CD4-positive, alpha-beta T cell (primary cell): Measurements from ENCODE around the gene SPATA4. TPM values are rescaled to one million over a fixed set of nuclear protein-coding genes. Genes with fewer than 3 reads are reported as not detected.

Experiments
- ATAC-seq: fragments of 200-7000 bp; cut with Tn5 transposase; one replicate; pipeline ENCODE4 v1.10.0; 2022; ENCODE audit warnings: mild to moderate bottlenecking; ENCODE audit not compliant: poor library complexity
- CTCF ChIA-PET: fragments of 350-600 bp; sonication (Branson Sonifier 250); formaldehyde crosslinking; loops from one replicate; lab custom pipeline; 2021; ENCODE audit warnings: antibody characterized with exemption, inconsistent platforms; lab: Charles Lee
- POLR2A ChIA-PET: fragments of 350-600 bp; sonication (Branson Sonifier 250); formaldehyde crosslinking; loops from one replicate; lab custom pipeline; 2021; ENCODE audit warnings: antibody characterized with exemption, inconsistent platforms; lab: Charles Lee
- DNase-seq, 14 experiments: peaks; one replicate each; pipeline ENCODE4 v3.0.0-alpha.2; 2013 to 2020; ENCODE audit warnings: mixed read lengths in 2 of 14
- H3K27ac ChIP-seq, 2 donors: one replicate each; pipeline versions ENCODE4 v1.5.1 to v1.7.0; 2013; ENCODE audit warnings: low read length in 2 of 2, low read depth in 1 of 2, mild to moderate bottlenecking in 1 of 2
- H3K27me3 ChIP-seq, 2 experiments: 1 replicate in 1 of 2; 2 replicates in 1 of 2; pipeline versions ENCODE4 v1.6.1 to v1.7.0; 2013; ENCODE audit warnings: low read length in 2 of 2, control low read depth in 1 of 2, mild to moderate bottlenecking in 1 of 2, moderate library complexity in 1 of 2; ENCODE audit not compliant: insufficient read depth in 2 of 2, control insufficient read depth in 1 of 2
- H3K36me3 ChIP-seq: one replicate; pipeline ENCODE4 v1.6.1; 2013; ENCODE audit warnings: low read length, control low read depth; ENCODE audit not compliant: insufficient read depth
- H3K4me1 ChIP-seq: one replicate; pipeline ENCODE4 v1.6.1; 2013; ENCODE audit warnings: low read length, control low read depth; ENCODE audit not compliant: insufficient read depth
- H3K4me3 ChIP-seq: one replicate; pipeline ENCODE4 v1.5.1; 2013; ENCODE audit warnings: mild to moderate bottlenecking, low read length, moderate library complexity
- H3K9me3 ChIP-seq, 2 experiments: 1 replicate in 1 of 2; 2 replicates in 1 of 2; pipeline versions ENCODE4 v1.6.1 to v1.7.0; 2013; ENCODE audit warnings: low read length in 2 of 2, mild to moderate bottlenecking in 2 of 2, control low read depth in 1 of 2, moderate library complexity in 1 of 2; ENCODE audit not compliant: control insufficient read depth in 1 of 2, insufficient read depth in 1 of 2
- H3K27ac Mint-ChIP-seq: one replicate; pipeline ENCODE4 v1.8.0; 2020; ENCODE audit warnings: mixed read lengths
- H3K27me3 Mint-ChIP-seq: one replicate; pipeline ENCODE4 v1.8.0; 2021; ENCODE audit warnings: mixed read lengths
- H3K36me3 Mint-ChIP-seq: one replicate; pipeline ENCODE4 v1.8.0; 2021; ENCODE audit warnings: low read depth, mixed read lengths
- H3K4me1 Mint-ChIP-seq: one replicate; pipeline ENCODE4 v1.8.0; 2021; ENCODE audit warnings: low read depth, mixed read lengths
- H3K4me3 Mint-ChIP-seq: one replicate; pipeline ENCODE4 v1.8.0; 2020; ENCODE audit warnings: mild to moderate bottlenecking, mixed read lengths
- H3K9me3 Mint-ChIP-seq: one replicate; pipeline ENCODE4 v1.8.0; 2020; ENCODE audit warnings: mixed read lengths
- CTCF ChIP-seq: fragments of 200-600 bp; IDR thresholded peaks from one replicate; pipeline ENCODE4 v1.8.0; 2022; ENCODE audit warnings: antibody characterized with exemption, mild to moderate bottlenecking
- intact Hi-C, 2 experiments: fragments of 100-400 bp; cut with DNase I in 1 of 2; cut with micrococcal nuclease in 1 of 2; formaldehyde crosslinking; loops; one replicate each; pipeline versions ENCODE4 v1.15.1 to v1.9.0; 2023 to 2025; cut with DNase I, micrococcal nuclease
- total RNA-seq, 174 experiments: library from RNA in 2 of 174; stranded (reverse) in 2 of 174; gene quantifications; one replicate each; pipeline ENCODE4 v1.2.3 and lab custom pipeline; 2021 to 2026

The SPATA4 gene
- total RNA-seq, 2 experiments from 2014 or later = not detected

- no peaks in the 10 kb centered on the region for H3K9me3 ChIP-seq
- peaks cover 66% of the 10 kb centered on the region for H3K27me3 Mint-ChIP-seq
- no peak for TF ChIP-seq CTCF
These were observed 8.6 kb downstream of the SPATA4 start for GRCh38 chr4:176186671-176187395.

GRCh38 chr4:176186067-176186466, 9.3 kb downstream of the SPATA4 start:
- no peaks in the 10 kb centered on the region for H3K36me3 ChIP-seq
- no peak for TF ChIP-seq CTCF
- no peaks in the 10 kb centered on the region for H3K9me3 ChIP-seq
- DNase-seq = no peak
- ChIA-PET CTCF (no interaction called here), POLR2A (no interaction called here)
- H3K27ac Mint-ChIP-seq = no peak overlapping the region
- no peak overlapping the region for H3K4me3 ChIP-seq
- no peaks in the 10 kb centered on the region for H3K36me3 Mint-ChIP-seq
- intact Hi-C loops = no loop called here
- H3K27ac ChIP-seq = no peak overlapping the region
- H3K27me3 ChIP-seq = no peaks in the 10 kb centered on the region
- no peaks in the 10 kb centered on the region for H3K9me3 Mint-ChIP-seq
- peaks cover 58% of the 10 kb centered on the region for H3K27me3 Mint-ChIP-seq
- H3K4me1 ChIP-seq = no peaks in the 10 kb centered on the region
- ATAC-seq = no peak
- no peaks in the 10 kb centered on the region for H3K4me1 Mint-ChIP-seq
- no peak overlapping the region for H3K4me3 Mint-ChIP-seq

More at GRCh38 chr4:176186671-176187395, 8.6 kb downstream of the SPATA4 start:
- no peaks in the 10 kb centered on the region for H3K4me1 Mint-ChIP-seq
- no peak overlapping the region for H3K27ac Mint-ChIP-seq
- Histone ChIP-seq H3K36me3 (no peaks in the 10 kb centered on the region), H3K4me3 (no peak overlapping the region), H3K27me3 (no peaks in the 10 kb centered on the region), H3K27ac (no peak overlapping the region), H3K4me1 (no peaks in the 10 kb centered on the region)
- CTCF ChIA-PET = no interaction called here
- POLR2A ChIA-PET = no interaction called here
- no peak overlapping the region for H3K4me3 Mint-ChIP-seq
- no peaks in the 10 kb centered on the region for H3K36me3 Mint-ChIP-seq
- H3K9me3 Mint-ChIP-seq = no peaks in the 10 kb centered on the region
- ATAC-seq (no peak), DNase-seq (no peak)
- intact Hi-C loops = no loop called here

GRCh38 chr4:176185051-176185450, 10.3 kb downstream of the SPATA4 start:
- H3K36me3 Mint-ChIP-seq = no peaks in the 10 kb centered on the region

More at GRCh38 chr4:176185051-176185450, 10.3 kb downstream of the SPATA4 start:
- no peaks in the 10 kb centered on the region for H3K9me3 Mint-ChIP-seq
- no peak overlapping the region for H3K4me3 ChIP-seq
- TF ChIP-seq CTCF = no peak
- DNase-seq (no peak), ATAC-seq (no peak)
- no peak overlapping the region for H3K27ac ChIP-seq
- intact Hi-C loops = no loop called here
- peaks cover 58% of the 10 kb centered on the region for H3K27me3 Mint-ChIP-seq
- no peaks in the 10 kb centered on the region for H3K27me3 ChIP-seq
- no peak overlapping the region for H3K4me3 Mint-ChIP-seq
- no peaks in the 10 kb centered on the region for H3K4me1 ChIP-seq
- no peaks in the 10 kb centered on the region for H3K4me1 Mint-ChIP-seq
- no peaks in the 10 kb centered on the region for H3K9me3 ChIP-seq
- H3K27ac Mint-ChIP-seq = no peak overlapping the region
- POLR2A ChIA-PET = no interaction called here
- H3K36me3 ChIP-seq = no peaks in the 10 kb centered on the region
- CTCF ChIA-PET = no interaction called here
